ENCODE data around the gene CDKN2B-AS1. TPM values are rescaled to one million over a fixed set of nuclear protein-coding genes. Genes with fewer than 3 reads are reported as not detected.

The CDKN2B-AS1 gene
- polyA plus RNA-seq, 2 of the 4 experiments (the other 2 are of a cell fraction), result not detected

- Histone ChIP-seq H3K4me3 (no peak overlapping the region), H3K9me3 (no peaks in the 10 kb centered on the region), H3K4me1 (no peaks in the 10 kb centered on the region), H3K4me2 (no peak overlapping the region), H3K27ac (no peak overlapping the region)
- WGBS (ENCODE audit: missing lambda C conversion rate), result no CpG with 5 or more reads among the region's 5 CpGs
- no peak for DNase-seq (ENCODE audit: low read depth in 1 of 2, low spot score in 1 of 2)
- ChIA-PET POLR2A (no interaction called here), CTCF (no interaction called here)
- no peak for FAIRE-seq
- ATAC-seq, result no peak
- TF ChIP-seq HOXB5 (CRISPR knock-in tag; IDR thresholded peaks at IDR 0.05), result no peak
- TF ChIP-seq TFCP2L1 (CRISPR knock-in tag; IDR thresholded peaks at IDR 0.05), result no peak
- TF ChIP-seq RCOR1 (IDR thresholded peaks at IDR 0.05; ENCODE audit: low read depth, low read length), result no peak
- no peak for TF ChIP-seq RFX5 (IDR thresholded peaks at IDR 0.05)
- no peak for TF ChIP-seq ELK1 (IDR thresholded peaks at IDR 0.05; ENCODE audit: low read depth, low read length)
- TF ChIP-seq HDAC2 (IDR thresholded peaks at IDR 0.05), result no peak
- no peak for TF ChIP-seq CHD4 (IDR thresholded peaks at IDR 0.05; ENCODE audit: borderline replicate concordance)
- no peak for TF ChIP-seq JUN (IDR thresholded peaks at IDR 0.05)
- no peak for TF ChIP-seq FOXS1 (CRISPR knock-in tag; IDR thresholded peaks at IDR 0.05)
- TF ChIP-seq POLR2AphosphoS2 (conservative IDR thresholded peaks at IDR 0.05; ENCODE audit: low read length), result no peak
- TF ChIP-seq CHD2 (IDR thresholded peaks at IDR 0.05; ENCODE audit: low read length, partially characterized antibody), result no peak
- no peak for TF ChIP-seq PHF8 (IDR thresholded peaks at IDR 0.05; ENCODE audit: borderline replicate concordance, low read depth)
- no peak for TF ChIP-seq CBX2 (IDR thresholded peaks at IDR 0.05; ENCODE audit: borderline replicate concordance, low read depth)
- TF ChIP-seq TP53 (CRISPR knock-in tag; IDR thresholded peaks at IDR 0.05), result no peak
- no peak for TF ChIP-seq JUNB (IDR thresholded peaks at IDR 0.05)
- no peak for TF ChIP-seq POLR2A (IDR thresholded peaks at IDR 0.05; ENCODE audit: low read length)
- TF ChIP-seq, protein P1, sequence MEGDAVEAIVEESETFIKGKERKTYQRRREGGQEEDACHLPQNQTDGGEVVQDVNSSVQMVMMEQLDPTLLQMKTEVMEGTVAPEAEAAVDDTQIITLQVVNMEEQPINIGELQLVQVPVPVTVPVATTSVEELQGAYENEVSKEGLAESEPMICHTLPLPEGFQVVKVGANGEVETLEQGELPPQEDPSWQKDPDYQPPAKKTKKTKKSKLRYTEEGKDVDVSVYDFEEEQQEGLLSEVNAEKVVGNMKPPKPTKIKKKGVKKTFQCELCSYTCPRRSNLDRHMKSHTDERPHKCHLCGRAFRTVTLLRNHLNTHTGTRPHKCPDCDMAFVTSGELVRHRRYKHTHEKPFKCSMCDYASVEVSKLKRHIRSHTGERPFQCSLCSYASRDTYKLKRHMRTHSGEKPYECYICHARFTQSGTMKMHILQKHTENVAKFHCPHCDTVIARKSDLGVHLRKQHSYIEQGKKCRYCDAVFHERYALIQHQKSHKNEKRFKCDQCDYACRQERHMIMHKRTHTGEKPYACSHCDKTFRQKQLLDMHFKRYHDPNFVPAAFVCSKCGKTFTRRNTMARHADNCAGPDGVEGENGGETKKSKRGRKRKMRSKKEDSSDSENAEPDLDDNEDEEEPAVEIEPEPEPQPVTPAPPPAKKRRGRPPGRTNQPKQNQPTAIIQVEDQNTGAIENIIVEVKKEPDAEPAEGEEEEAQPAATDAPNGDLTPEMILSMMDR (IDR thresholded peaks at IDR 0.05), result no peak
- no peak for TF ChIP-seq MAFK (IDR thresholded peaks at IDR 0.05; ENCODE audit: partially characterized antibody)
- no peak for TF ChIP-seq HOXB13 (CRISPR knock-in tag; IDR thresholded peaks at IDR 0.05; ENCODE audit: low read depth)
- TF ChIP-seq EHMT2 (IDR thresholded peaks at IDR 0.05; ENCODE audit: low read depth), result no peak
Measured at GRCh38 chr9:21996858-21997257, 2.3 kb downstream of the CDKN2B-AS1 start.

DNA sequence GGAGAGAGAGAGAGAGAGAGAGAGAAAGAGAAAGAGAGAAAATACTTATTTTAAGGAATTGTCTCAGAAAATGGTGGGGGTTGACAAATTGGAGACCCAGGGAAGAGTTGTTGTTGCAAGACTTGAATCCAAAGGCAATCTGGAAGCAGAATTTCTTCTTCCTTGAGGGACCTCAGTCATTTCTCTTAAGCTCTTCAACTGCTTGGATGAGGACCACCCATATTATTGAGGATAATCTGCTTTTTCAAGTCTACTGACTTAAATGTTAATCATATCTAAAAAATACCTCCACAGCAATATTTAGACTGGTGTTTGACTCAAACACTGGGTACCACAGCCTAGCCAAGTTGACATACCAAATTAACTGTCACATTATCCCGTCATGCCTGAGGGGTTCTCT lies 2.9 kb downstream of the CDKN2B-AS1 start:
- FAIRE-seq (no peak), DNase-seq (ENCODE audit: low read depth in 1 of 2, low spot score in 1 of 2) (no peak), ATAC-seq (no peak)
- ChIA-PET CTCF (no interaction called here), POLR2A (no interaction called here)
- Histone ChIP-seq H3K4me1 (no peaks in the 10 kb centered on the region), H3K4me2 (no peak overlapping the region), H3K9me3 (no peaks in the 10 kb centered on the region), H3K27ac (no peak overlapping the region), H3K4me3 (no peak overlapping the region)
- no CpG with 5 or more reads among the region's 1 CpG for WGBS (ENCODE audit: missing lambda C conversion rate)
- TF ChIP-seq RNF2 (IDR thresholded peaks at IDR 0.05; ENCODE audit: borderline replicate concordance, low read depth), result no peak
- TF ChIP-seq GATA3 (IDR thresholded peaks at IDR 0.05; ENCODE audit: borderline replicate concordance), result no peak
- no peak for TF ChIP-seq KDM1A (IDR thresholded peaks at IDR 0.05; ENCODE audit: low read depth)
- TF ChIP-seq, protein P1 (IDR thresholded peaks at IDR 0.05), result no peak
- TF ChIP-seq ESRRA (IDR thresholded peaks at IDR 0.05; ENCODE audit: borderline replicate concordance, low read length), result no peak
- TF ChIP-seq POLR2AphosphoS2 (conservative IDR thresholded peaks at IDR 0.05; ENCODE audit: low read length), result no peak
- TF ChIP-seq CHD4 (IDR thresholded peaks at IDR 0.05; ENCODE audit: borderline replicate concordance), result no peak
- TF ChIP-seq HMGXB4 (CRISPR knock-in tag; IDR thresholded peaks at IDR 0.05; ENCODE audit: borderline replicate concordance), result no peak
- no peak for TF ChIP-seq HOXB13 (CRISPR knock-in tag; IDR thresholded peaks at IDR 0.05; ENCODE audit: low read depth)
- TF ChIP-seq HOXB5 (CRISPR knock-in tag; IDR thresholded peaks at IDR 0.05), result no peak
- TF ChIP-seq POLR2A (IDR thresholded peaks at IDR 0.05; ENCODE audit: low read length), result no peak
- no peak for TF ChIP-seq SREBF2 (IDR thresholded peaks at IDR 0.05)
- TF ChIP-seq KDM5A (IDR thresholded peaks at IDR 0.05), result no peak
- no peak for TF ChIP-seq PHF8 (IDR thresholded peaks at IDR 0.05; ENCODE audit: borderline replicate concordance, low read depth)
- no peak for TF ChIP-seq FOSL2 (IDR thresholded peaks at IDR 0.05)
- TF ChIP-seq FOSL2 (CRISPR knock-in tag; IDR thresholded peaks at IDR 0.05), result no peak
- no peak for TF ChIP-seq RCOR1 (IDR thresholded peaks at IDR 0.05; ENCODE audit: low read depth, low read length)
- no peak for TF ChIP-seq MAFK (IDR thresholded peaks at IDR 0.05; ENCODE audit: partially characterized antibody)
